ENCODE data around the gene ZSCAN10. TPM values are rescaled to one million over a fixed set of nuclear protein-coding genes. Genes with fewer than 3 reads are reported as not detected.

Gene ZSCAN10
- total RNA-seq, 2 donors from 2014 or later, result not detected

- intact Hi-C loops (cut with DNase I), result no loop called here
- no peak for DNase-seq
- ATAC-seq, result no peak
Measured at GRCh38 chr16:3113765-3114479, 14.8 kb upstream of the ZSCAN10 start.

GRCh38 chr16:3112881-3113574 lies 13.9 kb upstream of the ZSCAN10 start:
- no peak for DNase-seq
- intact Hi-C loops (cut with DNase I), result no loop called here
- peak; percentile 34 to 54 for ATAC-seq

GRCh38 chr16:3112058-3112880 lies 13.2 kb upstream of the ZSCAN10 start, which contains the start of gene ZNF205:
Gene ZNF205 (plus strand): TSS chr16:3112586. CDS start chr16:3113431, 845 bp downstream.
- ATAC-seq (peak; percentile 93 to 95), DNase-seq (peak; percentile 78)
- intact Hi-C loops (cut with DNase I), result no loop called here

GRCh38 chr16:3106205-3106928 lies 7.3 kb upstream of the ZSCAN10 start:
- intact Hi-C loops (cut with DNase I), result loop anchor here in 1 of 2 donors (10.0 kb wide), 1 partner anchor 52 kb away; no protein-coding TSS in a partner anchor

GRCh38 chr16:3101841-3102470 lies 2.9 kb upstream of the ZSCAN10 start:
- DNase-seq (peak; percentile 57), ATAC-seq (peak in 1 of 2 donors; percentile 20)
- intact Hi-C loops (cut with DNase I), result loop anchor here in 1 of 2 donors (10.0 kb wide), 1 partner anchor 47 kb away; no protein-coding TSS in a partner anchor

More at GRCh38 chr16:3106205-3106928, 7.3 kb upstream of the ZSCAN10 start:
- ATAC-seq (peak; percentile 97), DNase-seq (peak; percentile 92)

GRCh38 chr16:3101018-3101840 lies 2.1 kb upstream of the ZSCAN10 start:
- DNase-seq, result no peak
- intact Hi-C loops (cut with DNase I), result loop anchor here in 1 of 2 donors (10.0 kb wide), 1 partner anchor 46 kb away; no protein-coding TSS in a partner anchor
- no peak for ATAC-seq

- ATAC-seq (peak; percentile 92 to 96), DNase-seq (peak; percentile 93)
- intact Hi-C loops (cut with DNase I), result loop anchor here in 1 of 2 donors (10.0 kb wide), 1 partner anchor 45 kb away; no protein-coding TSS in a partner anchor
Measured at GRCh38 chr16:3099732-3100499, 822 bp upstream of the ZSCAN10 start.

GRCh38 chr16:3099395-3099731 lies 269 bp upstream of the ZSCAN10 start:
- intact Hi-C loops (cut with DNase I), result no loop called here
- ATAC-seq, result no peak
- no peak for DNase-seq

GRCh38 chr16:3097266-3097665 lies 1.8 kb downstream of the ZSCAN10 start:
- intact Hi-C loops (cut with DNase I), result no loop called here
- no peak for ATAC-seq
- DNase-seq, result no peak

GRCh38 chr16:3096362-3096761 lies 2.7 kb downstream of the ZSCAN10 start:
- DNase-seq (no peak), ATAC-seq (no peak)
- intact Hi-C loops (cut with DNase I), result no loop called here

- DNase-seq (no peak), ATAC-seq (peak; percentile 7 to 24)
- intact Hi-C loops (cut with DNase I), result no loop called here
Measured at GRCh38 chr16:3095869-3096268, 3.2 kb downstream of the ZSCAN10 start.

GRCh38 chr16:3094289-3095027 lies 4.6 kb downstream of the ZSCAN10 start:
- no peak for ATAC-seq
- intact Hi-C loops (cut with DNase I), result no loop called here
- no peak for DNase-seq

- no peak for DNase-seq
- intact Hi-C loops (cut with DNase I), result no loop called here
- no peak for ATAC-seq
Measured at GRCh38 chr16:3092501-3092941, 6.6 kb downstream of the ZSCAN10 start.

- ATAC-seq (no peak), DNase-seq (no peak)
- intact Hi-C loops (cut with DNase I), result no loop called here
Measured at GRCh38 chr16:3091551-3091950, 7.5 kb downstream of the ZSCAN10 start.

GRCh38 chr16:3089717-3090592 lies 9.1 kb downstream of the ZSCAN10 start:
- ATAC-seq (no peak), DNase-seq (no peak)
- intact Hi-C loops (cut with DNase I), result no loop called here

All from left cardiac atrium (tissue), 4 donors.